GM21619 (cell line): ENCODE results near the gene DBNDD1.
A peak's percentile ranks its signal among the peaks of the same experiment; 100 is the strongest.

Experiments
- ATAC-seq: cut with Tn5 transposase; IDR thresholded peaks from one replicate; pipeline ENCODE4 v1.9.1; 2021; ENCODE audit not compliant: unreplicated experiment

The DBNDD1 gene

DNA sequence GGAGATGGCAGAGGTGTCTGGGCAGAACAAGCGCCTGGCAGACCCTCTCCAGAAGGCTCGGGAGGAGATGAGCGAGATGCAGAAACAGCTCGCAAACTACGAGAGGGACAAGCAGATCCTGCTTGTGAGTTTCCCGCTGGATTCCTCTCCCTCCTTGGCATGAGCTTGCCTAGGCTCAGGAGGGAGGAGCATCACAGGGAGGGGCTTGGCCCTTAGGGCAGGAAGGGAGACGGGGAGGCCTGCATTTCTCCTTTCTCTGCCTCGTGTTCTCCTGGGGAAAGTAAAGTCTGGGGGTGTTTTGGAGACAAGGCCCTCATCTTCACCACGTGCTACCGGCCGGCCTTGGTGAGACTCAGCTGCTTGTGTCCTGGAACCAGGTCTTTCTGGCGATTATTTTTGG is 18.0 kb upstream of the DBNDD1 start:
- no peak for ATAC-seq

DNA sequence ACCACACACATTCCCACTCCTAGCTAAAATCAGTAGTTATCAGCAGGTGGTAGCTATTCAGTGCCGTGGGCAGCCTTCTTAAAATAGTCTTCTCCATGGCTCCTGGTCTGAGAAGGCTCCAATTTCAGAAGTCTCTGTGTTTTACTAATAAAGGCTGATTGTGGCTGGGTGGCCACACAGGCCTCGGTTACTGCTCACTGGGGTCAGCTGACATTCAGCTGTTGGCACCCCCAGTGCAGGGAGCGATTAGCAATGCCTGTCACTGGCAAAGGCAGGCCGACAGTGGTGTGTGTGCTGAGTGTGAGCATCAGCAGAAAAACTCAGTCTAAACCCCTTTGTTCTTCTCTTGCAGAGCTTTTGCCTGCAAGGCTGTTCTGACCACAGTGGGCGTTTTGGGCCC is 16.6 kb upstream of the DBNDD1 start:
- no peak for ATAC-seq

DNA sequence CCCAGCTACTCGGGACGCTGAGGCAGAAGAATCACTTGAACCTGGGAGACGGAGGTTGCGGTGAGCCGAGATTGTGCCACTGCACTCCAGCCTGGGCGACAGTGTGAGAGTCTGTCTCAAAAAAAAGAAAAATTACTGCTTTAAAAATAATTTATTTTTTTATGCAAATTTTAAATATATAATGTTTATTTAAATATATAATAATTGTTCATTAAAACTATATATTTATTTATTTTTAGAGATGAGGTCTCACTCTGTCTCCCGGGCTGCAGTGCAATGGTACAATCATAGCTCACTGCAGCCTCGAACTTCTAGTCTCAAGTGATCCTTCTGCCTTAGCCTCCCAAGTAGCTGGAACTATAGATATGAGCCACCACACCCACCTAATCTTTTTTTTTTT is 15.2 kb upstream of the DBNDD1 start:
- no peak for ATAC-seq

DNA sequence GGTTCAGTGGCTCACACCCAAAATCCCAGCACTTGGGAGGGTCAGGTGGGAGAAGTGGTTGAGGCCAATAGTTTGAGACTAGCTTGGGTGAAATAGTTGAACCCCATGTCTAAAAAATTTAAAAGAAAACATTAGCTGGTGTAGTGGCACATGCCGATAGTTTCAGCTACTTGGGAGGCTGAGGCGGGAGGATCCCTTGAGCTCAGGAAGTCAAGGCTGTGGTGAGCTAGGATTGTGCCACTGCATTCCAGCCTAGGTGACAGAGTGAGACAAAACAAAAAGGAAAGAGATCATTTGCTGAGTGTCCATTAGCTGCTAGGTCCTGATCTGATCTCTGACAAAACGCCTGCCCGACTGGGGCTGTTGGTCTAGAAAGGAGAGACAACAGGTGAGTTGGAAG is 14.1 kb upstream of the DBNDD1 start:
- no peak for ATAC-seq

DNA sequence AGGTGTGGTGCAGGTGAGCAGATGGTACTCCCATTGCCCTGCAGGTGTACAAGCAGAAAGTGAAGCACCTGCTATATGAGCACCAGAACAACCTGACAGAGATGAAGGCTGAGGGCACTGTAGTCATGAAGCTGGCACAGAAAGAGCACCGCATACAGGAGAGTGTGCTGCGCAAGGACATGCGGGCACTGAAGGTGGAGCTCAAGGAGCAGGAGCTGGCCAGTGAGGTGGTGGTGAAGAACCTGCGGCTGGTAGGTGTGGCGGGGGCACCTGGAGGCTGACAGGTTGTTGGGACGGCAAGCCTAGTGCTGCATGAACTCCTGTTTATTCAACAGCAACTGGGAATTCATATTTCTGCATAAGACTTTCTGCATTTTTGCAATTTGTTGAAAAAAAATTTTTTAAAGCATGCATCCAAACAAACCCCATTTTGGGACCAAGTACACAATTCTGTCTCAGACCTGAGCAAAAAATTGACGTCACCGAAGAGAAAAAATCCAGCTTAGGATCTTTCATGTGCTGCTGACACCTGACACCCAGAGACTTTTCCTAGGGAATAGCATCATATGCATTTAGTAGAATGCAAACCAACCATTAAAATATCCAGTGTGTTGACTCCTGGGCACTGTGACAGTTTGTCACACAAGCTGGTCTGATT is 13.5 kb upstream of the DBNDD1 start:
- ATAC-seq, result no peak

DNA sequence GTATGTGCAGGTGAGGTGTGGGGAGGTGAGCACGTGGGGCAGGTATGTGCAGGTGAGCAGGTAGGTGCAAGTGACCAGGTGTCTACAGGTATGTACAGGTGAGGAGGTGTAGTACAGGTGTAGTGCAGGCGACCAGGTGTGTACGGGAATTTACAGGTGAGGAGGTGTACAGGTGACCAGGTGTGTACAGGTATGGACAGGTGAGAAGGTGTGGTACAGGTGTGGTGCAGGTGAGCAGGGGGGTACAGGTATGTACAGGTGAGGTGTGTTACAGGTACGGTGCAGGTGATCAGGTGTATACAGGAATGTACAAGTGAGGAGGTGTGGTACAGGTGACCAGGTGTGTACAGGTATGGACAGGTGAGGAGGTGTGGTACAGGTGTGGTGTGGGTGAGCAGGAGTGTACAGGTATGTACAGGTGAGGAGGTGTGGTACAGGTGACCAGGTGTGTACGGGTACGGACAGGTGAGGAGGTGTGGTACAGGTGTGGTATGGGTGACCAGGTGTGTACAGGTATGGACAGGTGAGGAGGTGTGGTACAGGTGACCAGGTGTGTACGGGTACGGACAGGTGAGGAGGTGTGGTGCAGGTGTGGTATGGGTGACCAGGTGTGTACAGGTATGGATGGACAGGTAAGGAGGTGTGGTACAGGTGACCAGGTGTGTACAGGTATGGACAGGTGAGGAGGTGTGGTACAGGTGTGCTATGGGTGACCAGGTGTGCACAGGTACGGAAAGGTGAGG is 12.8 kb upstream of the DBNDD1 start:
- ATAC-seq, result no peak

DNA sequence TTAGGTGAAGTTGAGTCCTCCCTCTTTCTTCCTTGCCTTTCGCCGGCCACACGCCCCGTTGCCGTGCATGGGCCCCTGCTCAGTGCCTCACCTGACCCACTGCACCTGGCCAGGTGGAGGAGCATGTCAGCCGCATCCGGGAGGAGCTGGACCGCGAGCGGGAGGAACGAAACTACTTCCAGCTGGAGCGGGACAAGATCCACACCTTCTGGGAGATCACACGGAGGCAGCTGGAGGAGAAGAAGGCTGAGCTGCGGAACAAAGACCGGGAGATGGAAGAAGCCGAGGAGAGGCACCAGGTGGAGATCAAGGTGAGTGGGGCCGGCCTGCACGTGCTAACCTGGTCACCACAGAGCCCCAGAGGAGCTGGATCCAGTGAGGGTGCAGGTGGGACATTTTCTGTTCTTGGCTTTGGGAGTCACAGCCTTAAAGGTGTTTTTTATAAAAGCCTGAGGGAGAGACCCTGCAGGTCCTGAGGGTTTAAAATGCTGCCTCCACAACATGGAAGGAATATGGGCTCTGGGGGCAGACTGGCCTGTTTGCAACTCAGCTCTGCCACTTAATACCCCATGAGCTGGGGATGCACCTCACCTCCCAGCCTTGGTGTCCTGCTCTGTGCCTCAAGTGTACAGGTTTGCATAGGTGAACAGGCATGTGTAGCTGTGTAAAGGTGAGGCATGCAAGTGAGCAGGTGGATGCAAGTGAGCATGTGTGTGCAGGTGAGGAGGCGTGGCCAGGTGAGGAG is 12.1 kb upstream of the DBNDD1 start:
- ATAC-seq, result no peak

DNA sequence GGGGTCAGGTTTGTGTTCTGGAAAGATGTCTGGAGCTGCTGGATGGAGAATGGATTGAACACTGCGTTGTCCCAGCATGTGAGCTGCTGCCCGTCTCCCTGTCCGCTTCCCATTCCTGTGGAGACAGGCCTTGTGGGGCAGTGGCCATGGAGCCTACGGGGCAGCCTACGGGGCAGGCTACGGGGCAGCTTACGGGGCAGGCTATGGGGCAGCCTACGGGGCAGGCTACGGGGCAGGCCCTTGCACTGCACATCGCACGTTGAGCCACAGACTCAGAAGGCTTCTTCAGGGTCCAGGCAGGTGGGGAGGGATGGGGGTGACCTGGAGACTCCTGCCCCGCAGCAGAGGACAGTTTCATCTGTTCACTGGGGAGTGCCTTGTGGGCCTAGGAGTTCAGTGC is 9.7 kb upstream of the DBNDD1 start:
- ATAC-seq, result no peak

DNA sequence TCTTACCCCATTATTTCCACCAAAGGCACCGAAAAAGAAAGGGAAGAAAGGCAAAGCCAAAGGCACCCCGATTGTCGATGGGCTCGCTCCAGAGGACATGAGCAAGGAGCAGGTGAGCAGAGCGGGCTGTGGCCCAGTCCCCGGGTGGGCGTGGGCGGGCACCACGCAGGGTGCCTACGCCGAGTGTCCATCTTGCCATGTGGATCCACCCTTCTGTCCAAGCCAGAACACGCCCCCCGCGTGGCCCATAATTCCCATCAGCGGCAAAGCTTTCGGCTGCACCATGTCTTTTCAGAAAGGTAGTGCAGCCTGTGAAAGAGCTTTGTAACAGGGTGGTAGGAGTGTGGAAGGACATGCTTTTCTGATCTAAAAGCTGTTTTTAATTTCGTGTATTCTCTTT is 8.4 kb upstream of the DBNDD1 start:
- ATAC-seq, result no peak

DNA sequence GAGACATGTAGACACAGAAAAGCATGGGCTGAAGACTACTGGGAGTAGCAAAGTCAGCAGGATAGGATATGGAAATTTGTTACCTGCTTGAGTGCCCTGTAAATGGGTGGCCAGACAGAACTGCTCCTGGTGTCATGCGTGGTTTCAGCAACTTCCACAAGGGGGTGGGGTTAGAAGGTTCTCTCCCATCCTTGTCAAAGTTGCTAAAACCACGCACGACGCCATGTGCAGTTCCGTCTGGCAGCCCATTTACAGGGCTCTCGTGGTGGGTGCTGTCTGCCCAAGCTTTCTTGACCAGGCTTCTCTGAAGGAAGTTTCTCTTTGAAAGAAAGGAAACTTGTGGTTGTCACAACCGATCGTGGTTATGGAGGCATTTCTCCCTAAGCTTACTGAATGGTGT is 6.9 kb upstream of the DBNDD1 start:
- ATAC-seq, result no peak

DNA sequence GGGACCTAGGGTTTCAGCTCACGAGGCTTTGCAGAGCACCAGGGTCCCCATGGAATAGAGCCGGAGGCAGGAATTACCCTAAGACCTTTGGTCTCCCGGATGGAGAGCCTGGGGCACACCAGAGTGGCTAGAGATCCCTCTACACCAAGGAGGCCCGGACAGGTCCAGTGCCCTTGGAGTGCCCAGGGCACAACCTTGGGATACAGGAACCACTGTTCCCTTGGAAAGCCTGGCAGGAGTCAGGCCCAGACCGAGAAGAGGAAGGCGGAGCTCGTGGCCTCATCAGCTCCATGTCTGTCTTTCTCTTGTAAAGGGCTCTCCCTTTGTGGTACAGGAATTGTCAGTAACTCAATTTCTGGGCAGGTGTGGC is 3.8 kb upstream of the DBNDD1 start:
- no peak for ATAC-seq

DNA sequence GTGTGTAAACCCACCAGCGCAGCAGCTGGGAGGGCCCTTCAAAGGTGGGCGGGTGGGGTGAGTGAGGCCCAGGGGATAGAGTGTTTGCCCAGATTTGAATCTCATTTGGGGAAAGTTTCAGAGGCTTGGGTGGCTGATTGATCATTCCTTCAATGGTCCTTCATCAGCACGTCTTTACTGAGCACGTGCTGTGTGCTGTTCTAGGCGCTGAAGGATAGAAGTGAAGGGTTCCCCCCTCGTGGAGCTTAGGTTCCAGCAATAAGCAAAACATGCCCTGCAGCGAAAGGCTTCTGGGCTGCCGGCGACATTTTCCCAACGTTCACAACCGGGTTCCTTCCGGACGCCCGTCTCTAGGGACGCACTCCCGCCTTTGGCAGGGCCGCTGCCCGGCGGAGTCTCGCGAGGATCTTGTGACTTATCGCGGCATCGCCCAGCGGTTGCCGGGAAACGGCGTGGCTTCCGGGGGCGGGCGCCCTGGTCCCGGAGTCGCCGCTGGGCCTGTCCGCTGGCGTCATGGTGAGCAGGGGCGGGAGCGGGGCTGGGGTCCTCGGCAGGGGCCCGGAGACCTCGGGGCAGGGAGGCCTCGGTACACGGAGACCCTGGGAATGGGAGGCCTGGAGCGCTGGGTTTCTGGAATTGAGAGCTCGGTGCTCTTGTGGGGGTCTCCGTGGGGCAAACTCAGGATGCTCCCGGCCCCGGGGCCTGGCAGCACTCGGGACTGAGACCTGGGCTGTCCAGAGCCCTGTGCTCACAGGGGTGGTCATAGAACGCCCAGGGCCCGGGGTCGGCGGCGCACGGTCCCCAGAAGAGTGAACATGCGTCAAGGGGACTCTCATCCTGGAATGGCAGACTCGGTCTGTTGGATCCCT is 3.2 kb upstream of the DBNDD1 start:
- peak; percentile 79 for ATAC-seq

DNA sequence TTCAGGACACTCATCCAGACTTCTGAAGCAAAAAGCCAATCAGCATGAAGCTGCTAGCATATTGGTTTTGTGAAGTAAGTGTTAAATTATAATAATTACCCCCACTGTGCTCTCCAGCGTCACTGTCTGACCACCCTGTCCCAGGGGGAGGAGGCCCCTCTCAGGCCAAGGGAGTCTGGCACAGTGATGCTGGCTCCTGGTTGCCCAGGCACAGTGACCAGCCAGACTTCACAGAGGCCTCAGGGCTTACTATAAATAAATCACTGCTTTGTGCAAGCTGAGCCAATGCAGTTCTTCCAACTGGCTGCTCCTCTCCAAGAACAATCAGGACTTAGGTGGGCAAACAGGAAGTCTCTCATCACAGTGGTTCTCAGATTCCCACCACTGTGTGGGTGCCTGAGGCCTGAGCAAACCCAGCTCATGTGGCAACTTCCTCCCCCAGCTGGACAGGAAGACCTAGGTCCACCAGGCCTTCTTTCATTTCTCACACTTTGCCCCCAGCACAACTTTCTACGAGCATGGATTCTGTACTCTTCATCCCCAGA is 1.7 kb upstream of the DBNDD1 start:
- ATAC-seq, result no peak

DNA sequence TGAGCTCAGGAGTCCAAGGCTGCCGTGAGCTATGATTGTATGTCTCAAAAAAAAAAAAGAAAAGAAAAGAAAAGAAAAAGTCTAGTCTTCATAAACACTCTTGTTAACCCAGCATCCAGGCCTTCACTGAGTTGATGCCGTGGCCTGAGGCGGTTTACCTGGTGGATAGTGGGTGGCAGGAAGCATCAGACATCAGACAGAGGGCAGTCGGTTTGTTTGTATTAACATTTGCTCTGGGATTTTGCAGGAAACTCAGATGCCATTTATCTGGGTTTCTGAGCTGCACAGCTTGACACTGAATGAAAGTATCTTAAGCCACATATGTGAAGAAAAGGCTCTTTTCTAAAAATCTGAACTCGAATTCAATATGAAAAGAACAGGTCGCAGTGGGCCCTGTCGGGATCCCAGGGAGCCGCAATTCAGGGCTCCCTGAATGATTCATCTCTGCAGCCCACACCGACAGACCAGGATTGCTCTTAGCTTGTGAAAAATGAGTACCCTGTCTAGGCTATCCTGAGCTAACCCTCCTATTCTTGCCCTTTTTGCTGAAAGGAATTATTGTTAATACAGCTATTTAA is 1.1 kb upstream of the DBNDD1 start:
- no peak for ATAC-seq

DNA sequence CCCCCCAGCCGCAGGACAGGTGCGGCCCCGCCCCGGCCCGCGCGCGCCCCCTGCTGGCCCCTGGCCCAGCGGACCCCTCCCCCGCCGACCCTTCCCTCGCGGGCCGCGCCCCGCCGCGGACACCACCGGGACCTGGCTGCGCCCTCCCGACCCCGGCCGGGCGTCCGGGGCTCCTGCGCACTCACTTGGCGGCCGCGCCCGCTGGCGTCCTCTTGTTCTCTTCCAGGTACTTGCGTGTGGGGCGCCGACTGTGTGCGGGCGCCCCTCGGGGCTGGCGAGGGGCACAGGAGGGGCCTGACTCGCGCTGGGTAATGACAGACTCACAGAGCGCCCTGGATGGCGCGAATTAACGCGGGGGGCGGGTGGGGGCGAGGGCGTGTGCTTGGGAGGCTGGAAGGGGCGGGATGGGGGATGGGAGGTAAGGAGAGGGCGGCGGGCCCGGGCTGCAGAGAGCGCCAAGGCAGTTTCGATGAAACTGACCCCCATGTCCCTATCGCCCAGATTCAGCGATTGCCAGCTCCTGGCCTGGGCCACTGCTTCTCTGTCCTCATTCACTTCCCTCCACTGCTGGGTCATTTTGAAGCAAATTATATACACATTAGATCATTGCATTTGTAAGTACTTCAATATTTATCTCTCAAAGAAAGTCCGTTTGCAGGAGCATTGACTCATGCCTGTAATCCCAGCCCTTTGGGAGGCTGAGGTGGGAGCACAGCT is 445 bp upstream of the DBNDD1 start:
- no peak for ATAC-seq

DNA sequence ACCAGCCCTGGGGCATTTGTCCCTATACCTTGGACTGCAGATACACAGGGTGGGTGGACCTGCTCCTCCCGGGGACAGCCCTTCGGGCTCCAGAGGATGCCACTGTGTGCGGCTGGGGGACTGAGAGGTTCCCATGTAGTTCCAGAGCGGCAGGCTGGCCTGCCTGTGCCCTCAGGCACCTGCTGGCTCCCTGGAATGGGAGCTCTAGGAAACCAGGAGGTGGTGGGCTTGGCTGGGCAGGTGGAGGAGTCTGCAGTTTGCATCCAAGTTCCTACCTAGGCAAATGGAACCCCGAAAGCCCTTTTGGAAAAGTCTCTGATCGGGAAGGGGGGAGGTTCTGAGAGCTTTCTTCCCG is 982 bp downstream of the DBNDD1 start:
- no peak for ATAC-seq

DNA sequence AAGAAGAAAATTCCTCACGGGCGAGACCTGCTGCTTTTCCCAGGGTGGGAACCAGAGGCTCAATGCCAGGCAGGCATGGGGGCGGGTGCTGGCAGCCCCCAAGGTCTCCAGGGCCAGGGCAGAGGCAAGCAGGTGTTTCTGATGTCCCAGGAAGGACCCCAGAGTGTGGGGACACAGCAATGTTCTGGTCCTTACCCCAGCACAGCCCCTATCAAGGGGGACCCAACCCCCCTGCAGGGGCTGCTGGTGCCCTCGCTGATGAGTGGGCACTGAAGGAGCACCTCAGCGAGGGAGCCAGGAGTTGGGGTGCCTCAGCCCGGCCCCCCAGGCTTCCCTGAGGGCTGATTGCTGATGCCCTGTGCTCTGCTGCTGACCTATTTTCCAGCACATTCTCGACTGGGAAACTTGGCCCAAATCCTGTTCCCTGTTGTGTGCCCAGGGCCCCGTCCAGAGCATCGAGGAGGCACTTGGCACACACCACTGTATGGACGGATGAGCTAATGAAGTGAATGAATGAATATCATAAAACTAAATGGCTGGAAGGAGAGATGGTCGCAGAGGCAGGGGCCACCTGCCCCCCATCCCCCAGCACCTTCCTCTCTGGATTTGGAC is 2.8 kb downstream of the DBNDD1 start:
- ATAC-seq, result no peak

DNA sequence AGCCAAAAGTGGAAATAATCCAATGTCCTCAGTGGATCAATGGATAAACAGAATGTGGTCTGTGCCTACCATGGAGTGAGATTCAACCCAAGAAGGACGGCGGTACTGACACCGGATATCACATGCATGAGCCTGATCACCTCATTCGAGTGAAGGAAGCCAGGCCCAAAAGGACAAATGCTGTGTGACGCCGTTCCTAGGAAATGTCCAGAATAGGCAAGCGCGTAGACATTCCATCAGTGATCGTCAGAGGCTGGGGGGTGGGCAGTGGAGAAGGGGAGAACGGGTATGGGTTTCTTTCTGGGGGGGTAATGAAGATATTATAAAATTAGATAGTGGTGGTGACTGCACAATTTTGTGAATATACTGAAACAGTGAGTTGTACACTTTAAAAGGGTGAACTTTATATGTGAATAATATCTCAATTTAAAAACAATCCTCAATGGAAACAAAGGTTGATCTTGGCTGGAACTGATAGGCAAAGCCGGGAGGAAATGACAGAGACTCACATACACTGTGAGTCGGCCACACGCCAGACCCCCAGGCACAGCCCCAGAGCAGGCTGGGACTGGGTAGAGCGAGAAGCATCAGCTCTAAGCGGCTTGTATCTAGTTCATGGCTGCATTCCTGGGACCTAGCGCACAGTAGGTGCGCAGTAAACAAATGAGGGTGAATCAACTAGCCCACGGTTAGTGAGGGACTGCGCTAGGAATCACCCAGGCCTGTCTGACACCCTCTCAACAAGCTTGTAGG is 3.5 kb downstream of the DBNDD1 start:
- no peak for ATAC-seq
